SU-DHL-6 (cell line): ENCODE measurements around the gene INMT.

Source experiments
- EZH2phosphoT487 ChIP-seq: fragments of 200-600 bp; sonication (generic), shearing (Covaris generic); conservative IDR thresholded peaks from 2 replicates; pipeline ENCODE4 v1.6.1; 2018; ENCODE audit warnings: mild to moderate bottlenecking, antibody characterized with exemption, low read length, moderate library complexity, mixed read lengths
- TF ChIP-seq, protein P1 (sequence below): fragments of 200-600 bp; sonication (generic); IDR thresholded peaks from one replicate; pipeline ENCODE4 v1.5.1; 2017; ENCODE audit warnings: antibody characterized with exemption, mild to moderate bottlenecking, low read length, moderate library complexity; ENCODE audit not compliant: insufficient read depth, poor library complexity, severe bottlenecking

DNA sequence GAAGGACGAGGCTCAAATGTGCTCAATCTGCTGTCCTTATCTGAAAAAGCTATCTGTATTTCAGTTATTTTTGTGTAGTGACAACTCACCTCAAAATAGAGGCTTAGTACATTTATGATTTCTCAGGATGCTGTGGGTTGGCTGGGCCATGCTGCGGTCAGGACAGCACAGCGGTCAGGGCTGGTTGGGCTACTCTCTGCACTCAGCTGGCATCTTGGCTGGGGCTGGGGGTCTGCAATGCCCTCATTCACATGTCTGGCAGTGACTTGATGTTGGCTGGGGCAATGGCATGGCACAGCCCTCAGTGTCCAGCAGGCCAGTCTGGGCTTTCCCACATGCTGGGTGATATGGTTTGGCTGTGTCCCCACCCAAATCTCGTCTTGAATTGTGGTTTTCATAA, 15.6 kb upstream of the INMT start:
- TF ChIP-seq, protein P1, sequence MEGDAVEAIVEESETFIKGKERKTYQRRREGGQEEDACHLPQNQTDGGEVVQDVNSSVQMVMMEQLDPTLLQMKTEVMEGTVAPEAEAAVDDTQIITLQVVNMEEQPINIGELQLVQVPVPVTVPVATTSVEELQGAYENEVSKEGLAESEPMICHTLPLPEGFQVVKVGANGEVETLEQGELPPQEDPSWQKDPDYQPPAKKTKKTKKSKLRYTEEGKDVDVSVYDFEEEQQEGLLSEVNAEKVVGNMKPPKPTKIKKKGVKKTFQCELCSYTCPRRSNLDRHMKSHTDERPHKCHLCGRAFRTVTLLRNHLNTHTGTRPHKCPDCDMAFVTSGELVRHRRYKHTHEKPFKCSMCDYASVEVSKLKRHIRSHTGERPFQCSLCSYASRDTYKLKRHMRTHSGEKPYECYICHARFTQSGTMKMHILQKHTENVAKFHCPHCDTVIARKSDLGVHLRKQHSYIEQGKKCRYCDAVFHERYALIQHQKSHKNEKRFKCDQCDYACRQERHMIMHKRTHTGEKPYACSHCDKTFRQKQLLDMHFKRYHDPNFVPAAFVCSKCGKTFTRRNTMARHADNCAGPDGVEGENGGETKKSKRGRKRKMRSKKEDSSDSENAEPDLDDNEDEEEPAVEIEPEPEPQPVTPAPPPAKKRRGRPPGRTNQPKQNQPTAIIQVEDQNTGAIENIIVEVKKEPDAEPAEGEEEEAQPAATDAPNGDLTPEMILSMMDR = no peak
- TF ChIP-seq EZH2phosphoT487 = no peak
